H9 (cell line): ENCODE data around the gene ATG12. TPM values are rescaled to one million over a fixed set of nuclear protein-coding genes. Genes with fewer than 3 reads are reported as not detected.

Experiments used
- DNase-seq: peaks from one replicate; pipeline ENCODE4 v3.0.0-alpha.2; 2017
- H2AFZ ChIP-seq: one replicate; pipeline ENCODE4 v1.6.1; 2013; ENCODE audit warnings: mild to moderate bottlenecking, low read length, control low read depth, moderate library complexity
- H2AK5ac ChIP-seq: 2 replicates; pipeline ENCODE4 v1.6.1; 2013; ENCODE audit warnings: low read length, control low read depth, mixed read lengths; ENCODE audit not compliant: insufficient read length
- H2BK120ac ChIP-seq: one replicate; pipeline ENCODE4 v1.6.1; 2013; ENCODE audit warnings: low read depth, mild to moderate bottlenecking, low read length, control low read depth, inconsistent platforms; ENCODE audit not compliant: poor library complexity, severe bottlenecking
- H2BK12ac ChIP-seq: 2 replicates; pipeline ENCODE4 v1.6.1; 2013; ENCODE audit warnings: low read length, control low read depth, mixed read lengths, low read depth; ENCODE audit not compliant: insufficient read length
- H2BK15ac ChIP-seq: 2 replicates; pipeline ENCODE4 v1.6.1; 2013; ENCODE audit warnings: low read depth, low read length, control low read depth
- H2BK20ac ChIP-seq: one replicate; pipeline ENCODE4 v1.6.1; 2013; ENCODE audit warnings: low read depth, mild to moderate bottlenecking, low read length, control low read depth, inconsistent platforms; ENCODE audit not compliant: poor library complexity, severe bottlenecking
- H2BK5ac ChIP-seq: 2 replicates; pipeline ENCODE4 v1.6.1; 2013; ENCODE audit warnings: low read length, control low read depth, mixed read lengths; ENCODE audit not compliant: insufficient read length
- H3K14ac ChIP-seq: 2 replicates; pipeline ENCODE4 v1.6.1; 2013; ENCODE audit warnings: low read length, control low read depth; ENCODE audit not compliant: insufficient read depth
- H3K18ac ChIP-seq: 2 replicates; pipeline ENCODE4 v1.6.1; 2013; ENCODE audit warnings: low read depth, mild to moderate bottlenecking, mixed read lengths, low read length, control low read depth; ENCODE audit not compliant: insufficient read length
- H3K23ac ChIP-seq: 2 replicates; pipeline ENCODE4 v1.6.1; 2013; ENCODE audit warnings: low read length, control low read depth, mixed read lengths, low read depth; ENCODE audit not compliant: insufficient read length
- H3K23me2 ChIP-seq: 2 replicates; pipeline ENCODE4 v1.6.1; 2013; ENCODE audit warnings: low read depth, mild to moderate bottlenecking, mixed read lengths, low read length, control low read depth; ENCODE audit not compliant: insufficient read length, poor library complexity, severe bottlenecking
- H3K27ac ChIP-seq: 2 replicates; pipeline ENCODE4 v1.5.1; 2013; ENCODE audit warnings: low read length, control low read depth, mixed read lengths, low read depth; ENCODE audit not compliant: insufficient read length
- H3K27me3 ChIP-seq: 2 replicates; pipeline ENCODE4 v1.6.1; 2013; ENCODE audit warnings: low read length, control low read depth, inconsistent platforms; ENCODE audit not compliant: insufficient read depth
- H3K4ac ChIP-seq: 2 replicates; pipeline ENCODE4 v1.6.1; 2013; ENCODE audit warnings: low read depth, mild to moderate bottlenecking, control low read depth, inconsistent platforms, low read length, moderate library complexity
- H3K4me1 ChIP-seq: 2 replicates; pipeline ENCODE4 v1.6.1; 2013; ENCODE audit warnings: low read length, control low read depth, inconsistent platforms; ENCODE audit not compliant: insufficient read depth
- H3K4me2 ChIP-seq: 2 replicates; pipeline ENCODE4 v1.6.1; 2013; ENCODE audit warnings: low read length, control low read depth, mixed read lengths; ENCODE audit not compliant: insufficient read length, insufficient read depth
- H3K56ac ChIP-seq: 2 replicates; pipeline ENCODE4 v1.6.1; 2013; ENCODE audit warnings: low read depth, mild to moderate bottlenecking, mixed read lengths, low read length, control low read depth; ENCODE audit not compliant: insufficient read length
- H3K79me1 ChIP-seq: 2 replicates; pipeline ENCODE4 v1.6.1; 2013; ENCODE audit warnings: low read depth, mild to moderate bottlenecking, moderate library complexity, low read length, control low read depth, inconsistent platforms; ENCODE audit not compliant: insufficient read depth, poor library complexity, severe bottlenecking
- H3K79me2 ChIP-seq: 2 replicates; pipeline ENCODE4 v1.6.1; 2013; ENCODE audit warnings: low read length, control low read depth, inconsistent platforms; ENCODE audit not compliant: insufficient read depth
- H3K9ac ChIP-seq: 2 replicates; pipeline ENCODE4 v1.6.1; 2013; ENCODE audit warnings: low read length, control low read depth, mixed read lengths; ENCODE audit not compliant: insufficient read length; ENCODE audit errors: extremely low read depth
- H3K9me3 ChIP-seq: one replicate; pipeline ENCODE4 v1.6.1; 2013; ENCODE audit warnings: low read depth, low read length, inconsistent platforms; ENCODE audit not compliant: control insufficient read depth
- H3T11ph ChIP-seq: one replicate; pipeline ENCODE4 v1.6.1; 2013; ENCODE audit warnings: mild to moderate bottlenecking, low read length, control low read depth, inconsistent platforms
- H4K20me1 ChIP-seq: one replicate; pipeline ENCODE4 v1.6.1; 2013; ENCODE audit not compliant: control insufficient read depth, insufficient read length, insufficient read depth
- H4K5ac ChIP-seq: 2 replicates; pipeline ENCODE4 v1.6.1; 2013; ENCODE audit warnings: low read depth, mild to moderate bottlenecking, mixed read lengths, low read length, control low read depth; ENCODE audit not compliant: insufficient read length
- H4K8ac ChIP-seq: replicated peaks from 2 replicates; pipeline ENCODE4 v1.6.1; 2013; ENCODE audit warnings: low read length, control low read depth, mixed read lengths, low read depth; ENCODE audit not compliant: insufficient read length
- H4K91ac ChIP-seq: 2 replicates; pipeline ENCODE4 v1.6.1; 2013; ENCODE audit warnings: low read depth, mild to moderate bottlenecking, moderate library complexity, mixed read lengths, low read length, control low read depth; ENCODE audit not compliant: insufficient read length
- H3K27ac Mint-ChIP-seq, 3 experiments: 2 replicates in 2 of 3; 3 replicates in 1 of 3; pipeline ENCODE4 v1.8.0; 2020 to 2021; ENCODE audit warnings: mixed read lengths in 3 of 3, mild to moderate bottlenecking in 1 of 3, moderate library complexity in 1 of 3
- H3K27me3 Mint-ChIP-seq: 2 replicates; pipeline ENCODE4 v1.8.0; 2021; ENCODE audit warnings: low read depth, mild to moderate bottlenecking, moderate library complexity, mixed read lengths
- H3K36me3 Mint-ChIP-seq, 3 experiments: 2 replicates in 2 of 3; 3 replicates in 1 of 3; pipeline ENCODE4 v1.8.0; 2020 to 2021; ENCODE audit warnings: low read depth in 3 of 3, mixed read lengths in 3 of 3; ENCODE audit not compliant: insufficient read depth in 1 of 3
- H3K4me1 Mint-ChIP-seq, 2 experiments: 2 replicates each; pipeline ENCODE4 v1.8.0; 2020; ENCODE audit warnings: mixed read lengths in 2 of 2
- H3K4me3 Mint-ChIP-seq, 2 experiments: 2 replicates in 1 of 2; 3 replicates in 1 of 2; pipeline ENCODE4 v1.8.0; 2020 to 2021; ENCODE audit warnings: mild to moderate bottlenecking in 2 of 2, mixed read lengths in 2 of 2, moderate library complexity in 1 of 2
- H3K9me3 Mint-ChIP-seq, 2 experiments: 2 replicates in 1 of 2; 3 replicates in 1 of 2; pipeline ENCODE4 v1.8.0; 2020; ENCODE audit warnings: mild to moderate bottlenecking in 2 of 2, mixed read lengths in 2 of 2, moderate library complexity in 1 of 2
- CTCF ChIP-seq: fragments of 200-600 bp; sonication (generic); conservative IDR thresholded peaks from 3 replicates; pipeline ENCODE4 v1.8.0; 2021; ENCODE audit warnings: antibody characterized with exemption, mild to moderate bottlenecking
- WGBS: extraction: QIAGEN DNeasy Blood & Tissue Kit; methylation state at CpG from one replicate; pipeline ENCODE4 v1.1.7; 2013; ENCODE audit warnings: missing lambda C conversion rate, low lambda C conversion rate, mixed read lengths; ENCODE audit not compliant: insufficient read length; ENCODE audit errors: extremely low coverage; 5-methylcytosine and 5-hydroxymethylcytosine counted together
- long read RNA-seq: library from polyadenylated mRNA; unstranded; transcript quantifications from one replicate; pipeline ENCODE4 v2.0.0, GENCODE V29; 2020
- total RNA-seq: library from RNA; stranded (reverse); gene quantifications from 2 replicates; pipeline ENCODE4 v1.2.1, GENCODE V29; 2021

ATG12 gene
- total RNA-seq, result 46.3 and 52.9 TPM in 2 replicates
- long read RNA-seq, full-length matches to known transcripts, result 170 of 200 reads
- long read RNA-seq, partial matches to known transcripts, result 22 of 200 reads
- long read RNA-seq, other reads (novel, unspliced or antisense), result 8 of 200 reads

GRCh38 chr5:115841382-115842088 lies at the start of gene ATG12, which contains the start of gene AP3S1:
TSS of gene ATG12 (minus strand) at chr5:115841565. CDS start at chr5:115841552, 13 bp downstream.
TSS of gene AP3S1 (plus strand) at chr5:115841935. CDS start at chr5:115842038, 103 bp downstream.
- peak within 1 kb of the TSS; percentile 96 to 97 for H3K4me3 Mint-ChIP-seq
- Histone ChIP-seq H3K9ac (peak within 1 kb of the TSS; percentile 93), H3K27ac (peak within 1 kb of the TSS; percentile 70), H3K79me1 (peaks cover 10% of the 10 kb centered on the region), H4K8ac (no peak within 1 kb of the TSS), H3K4me1 (no peaks in the 10 kb centered on the region), H3K23ac (no peak within 1 kb of the TSS), H2BK12ac (peak within 1 kb of the TSS; percentile 5), H3K4ac (no peak within 1 kb of the TSS), H4K91ac (no peak within 1 kb of the TSS), H3K14ac (peak within 1 kb of the TSS; percentile 95), H3K18ac (peak within 1 kb of the TSS; percentile 84), H2AK5ac (no peak within 1 kb of the TSS), H3K9me3 (no peaks in the 10 kb centered on the region), H3K56ac (peak within 1 kb of the TSS; percentile 9), H4K20me1 (no peaks in the 10 kb centered on the region), H4K5ac (no peak within 1 kb of the TSS), H2BK20ac (no peak within 1 kb of the TSS), H3K79me2 (peaks cover 9% of the 10 kb centered on the region; the same call in 1 of the 2 replicates), H2BK120ac (no peak within 1 kb of the TSS), H3T11ph (no peak within 1 kb of the TSS), H3K4me2 (peak within 1 kb of the TSS; percentile 100), H3K23me2 (peaks cover 8% of the 10 kb centered on the region), H2BK5ac (no peak within 1 kb of the TSS), H2BK15ac (no peak within 1 kb of the TSS; the same call in 1 of the 2 replicates), H3K27me3 (no peaks in the 10 kb centered on the region), H2AFZ (peak within 1 kb of the TSS; percentile 65)
- peak; percentile 91 for DNase-seq
- H3K27ac Mint-ChIP-seq, result peak within 1 kb of the TSS; percentile 99 to 100 (median 99)
- H3K4me1 Mint-ChIP-seq, result peaks cover 26 to 27% of the 10 kb centered on the region in 2 experiments
- no peak for TF ChIP-seq CTCF
- no peaks in the 10 kb centered on the region for H3K27me3 Mint-ChIP-seq
- peaks cover 8 to 18% (median 13%) of the 10 kb centered on the region in 3 experiments; a peak in 6 of 7 replicates for H3K36me3 Mint-ChIP-seq
- H3K9me3 Mint-ChIP-seq, result no peaks in the 10 kb centered on the region
- WGBS, result no CpG with 5 or more reads among the region's 65 CpGs
